Loucy (cell line): ENCODE results near the gene APOL5.

Experiments used
- H2AFZ ChIP-seq: fragments of 200-600 bp; sonication (generic); 2 replicates; pipeline ENCODE4 v1.6.0; 2016; ENCODE audit warnings: antibody characterized with exemption, mild to moderate bottlenecking, low read length, moderate library complexity
- H3F3A ChIP-seq: fragments of 200-600 bp; 2 replicates; pipeline ENCODE4 v1.6.0; 2016; ENCODE audit warnings: antibody characterized with exemption, low read depth, mild to moderate bottlenecking
- H3K27me3 ChIP-seq: fragments of 200-600 bp; sonication (generic); 2 replicates; pipeline ENCODE4 v1.6.1; 2014; ENCODE audit warnings: low read length, mild to moderate bottlenecking; ENCODE audit not compliant: insufficient read depth, poor library complexity, severe bottlenecking
- H3K36me3 ChIP-seq: fragments of 200-600 bp; sonication (generic); 2 replicates; pipeline ENCODE4 v1.6.1; 2016; ENCODE audit warnings: low read length; ENCODE audit not compliant: insufficient read depth
- H3K4me1 ChIP-seq: fragments of 200-600 bp; sonication (generic); 2 replicates; pipeline ENCODE4 v1.5.1; 2014; ENCODE audit warnings: low read length, mild to moderate bottlenecking; ENCODE audit not compliant: insufficient read depth, poor library complexity, severe bottlenecking
- H3K4me2 ChIP-seq: fragments of 200-600 bp; sonication (generic); 2 replicates; pipeline ENCODE4 v1.6.0; 2014; ENCODE audit warnings: antibody characterized with exemption, low read length, low read depth, mild to moderate bottlenecking; ENCODE audit not compliant: poor library complexity, severe bottlenecking
- H3K4me3 ChIP-seq: fragments of 200-600 bp; sonication (generic); 2 replicates; pipeline ENCODE4 v1.5.1; 2014; ENCODE audit warnings: low read length, mild to moderate bottlenecking, mixed read lengths; ENCODE audit not compliant: poor library complexity, severe bottlenecking
- H3K79me2 ChIP-seq: fragments of 200-600 bp; sonication (generic); 2 replicates; pipeline ENCODE4 v1.6.1; 2014; ENCODE audit warnings: low read length; ENCODE audit not compliant: insufficient read depth
- H3K9ac ChIP-seq: fragments of 200-600 bp; sonication (generic); 2 replicates; pipeline ENCODE4 v1.6.0; 2014; ENCODE audit warnings: mild to moderate bottlenecking, low read depth, low read length, moderate library complexity; ENCODE audit not compliant: poor library complexity, severe bottlenecking
- H3K9me2 ChIP-seq: fragments of 200-600 bp; sonication (generic); replicated peaks from 2 replicates; pipeline ENCODE4 v1.6.1; 2016; ENCODE audit warnings: low read depth, low read length, mixed read lengths
- H3K9me3 ChIP-seq: fragments of 200-600 bp; sonication (generic); 2 replicates; pipeline ENCODE4 v1.6.1; 2014; ENCODE audit warnings: mild to moderate bottlenecking, antibody characterized with exemption, low read length, low read depth; ENCODE audit not compliant: insufficient read depth
- H4K20me1 ChIP-seq: fragments of 200-600 bp; sonication (generic); 2 replicates; pipeline ENCODE4 v1.6.0; 2014; ENCODE audit warnings: antibody characterized with exemption, low read length, mild to moderate bottlenecking; ENCODE audit not compliant: insufficient read depth, poor library complexity, severe bottlenecking
- CTCF ChIP-seq: fragments of 200-600 bp; sonication (generic); conservative IDR thresholded peaks from 2 replicates; pipeline ENCODE4 v1.5.1; 2014; ENCODE audit warnings: mild to moderate bottlenecking, antibody characterized with exemption, low read length
- EZH2phosphoT487 ChIP-seq: fragments of 200-600 bp; IDR thresholded peaks from 2 replicates; pipeline ENCODE4 v1.6.1; 2018; ENCODE audit warnings: antibody characterized with exemption, mild to moderate bottlenecking, moderate library complexity, borderline replicate concordance

Gene APOL5

GRCh38 chr22:35756722-35757121, 39.0 kb downstream of the APOL5 start:
- TF ChIP-seq CTCF (no peak), EZH2phosphoT487 (no peak)
- Histone ChIP-seq H3K9ac (no peak overlapping the region), H2AFZ (no peak overlapping the region), H4K20me1 (no peaks in the 10 kb centered on the region), H3K4me2 (no peak overlapping the region), H3K9me2 (no peaks in the 10 kb centered on the region), H3K4me3 (no peak overlapping the region), H3F3A (no peaks in the 10 kb centered on the region), H3K9me3 (no peaks in the 10 kb centered on the region), H3K79me2 (no peaks in the 10 kb centered on the region), H3K4me1 (peaks cover 14% of the 10 kb centered on the region), H3K27me3 (no peaks in the 10 kb centered on the region), H3K36me3 (no peaks in the 10 kb centered on the region)

GRCh38 chr22:35758394-35758793, 40.7 kb downstream of the APOL5 start:
- H3K36me3 ChIP-seq, result no peaks in the 10 kb centered on the region
- no peak overlapping the region for H3K4me2 ChIP-seq
- H3K4me3 ChIP-seq, result no peak overlapping the region
- H4K20me1 ChIP-seq, result no peaks in the 10 kb centered on the region
- H3K79me2 ChIP-seq, result no peaks in the 10 kb centered on the region
- H3K9me3 ChIP-seq, result no peaks in the 10 kb centered on the region
- H3K27me3 ChIP-seq, result no peaks in the 10 kb centered on the region
- no peaks in the 10 kb centered on the region for H3K9me2 ChIP-seq
- H2AFZ ChIP-seq, result no peak overlapping the region
- H3K9ac ChIP-seq, result no peak overlapping the region
- TF ChIP-seq CTCF (no peak), EZH2phosphoT487 (no peak)
- H3K4me1 ChIP-seq, result no peaks in the 10 kb centered on the region
- no peaks in the 10 kb centered on the region for H3F3A ChIP-seq

- H3K27me3 ChIP-seq, result no peaks in the 10 kb centered on the region
- H3K4me2 ChIP-seq, result no peak overlapping the region
- H3K4me3 ChIP-seq, result no peak overlapping the region
- H3K79me2 ChIP-seq, result no peaks in the 10 kb centered on the region
- TF ChIP-seq CTCF (peak; percentile 69), EZH2phosphoT487 (no peak)
- no peaks in the 10 kb centered on the region for H4K20me1 ChIP-seq
- no peaks in the 10 kb centered on the region for H3K4me1 ChIP-seq
- no peaks in the 10 kb centered on the region for H3K9me3 ChIP-seq
- H3K9ac ChIP-seq, result no peak overlapping the region
- no peaks in the 10 kb centered on the region for H3F3A ChIP-seq
- H3K9me2 ChIP-seq, result no peaks in the 10 kb centered on the region
- no peaks in the 10 kb centered on the region for H3K36me3 ChIP-seq
- H2AFZ ChIP-seq, result no peak overlapping the region
These were observed 43.4 kb downstream of the APOL5 start for GRCh38 chr22:35761037-35761436.
